Heart left ventricle (tissue), 16 donors: Measurements from ENCODE around the gene IL17REL. TPM values are rescaled to one million over a fixed set of nuclear protein-coding genes. Genes with fewer than 3 reads are reported as not detected.
A peak's percentile ranks its signal among the peaks of the same experiment; 100 is the strongest.

Experiments used
- ATAC-seq, 4 donors: fragments of 200-7000 bp; cut with Tn5 transposase; one replicate each; pipeline ENCODE4 v1.9.1; 2020 to 2022; ENCODE audit warnings: moderate library complexity in 4 of 4, mild to moderate bottlenecking in 3 of 4, moderate number of reproducible peaks in 1 of 4
- DNase-seq, 5 donors: peaks; one replicate each; pipeline ENCODE4 v3.0.0-alpha.2; 2020
- H3K27ac ChIP-seq, 12 donors: fragments of 200-600 bp; sonication (generic) in 4 of 12; one replicate each; pipeline versions ENCODE4 v1.5.0 to v1.8.0; 2016 to 2022; ENCODE audit warnings: mild to moderate bottlenecking in 2 of 12
- H3K27me3 ChIP-seq, 9 donors: fragments of 200-600 bp; sonication (generic) in 2 of 9; one replicate each; pipeline versions ENCODE4 v1.5.1 to v1.8.0; 2016 to 2022; ENCODE audit warnings: mild to moderate bottlenecking in 3 of 9
- H3K36me3 ChIP-seq, 9 donors: fragments of 200-600 bp; sonication (generic) in 2 of 9; one replicate each; pipeline versions ENCODE4 v1.5.0 to v1.8.0; 2018 to 2022; ENCODE audit warnings: mild to moderate bottlenecking in 2 of 9
- H3K4me1 ChIP-seq, 12 donors: fragments of 200-600 bp; sonication (generic) in 4 of 12; one replicate each; pipeline versions ENCODE4 v1.5.0 to v1.8.0; 2016 to 2022; ENCODE audit warnings: mild to moderate bottlenecking in 3 of 12
- H3K4me3 ChIP-seq, 12 donors: fragments of 200-600 bp; sonication (generic) in 4 of 12; one replicate each; pipeline versions ENCODE4 v1.5.0 to v1.8.0; 2017 to 2022; ENCODE audit warnings: mild to moderate bottlenecking in 9 of 12, moderate library complexity in 4 of 12
- H3K9me3 ChIP-seq, 12 donors: fragments of 200-600 bp; sonication (generic) in 4 of 12; one replicate each; pipeline versions ENCODE4 v1.5.0 to v1.8.0; 2016 to 2022; ENCODE audit warnings: mild to moderate bottlenecking in 1 of 12
- CTCF ChIP-seq, 12 donors: fragments of 200-600 bp; sonication (generic) in 4 of 12; IDR thresholded peaks; one replicate each; pipeline versions ENCODE4 v1.5.0 to v1.8.0; 2018 to 2022; ENCODE audit warnings: antibody characterized with exemption in 12 of 12, mild to moderate bottlenecking in 5 of 12
- POLR2A ChIP-seq, 2 donors: fragments of 450-650 bp; IDR thresholded peaks; one replicate each; pipeline ENCODE4 v1.6.1; 2017; ENCODE audit warnings: antibody characterized with exemption in 2 of 2, mild to moderate bottlenecking in 2 of 2, moderate library complexity in 2 of 2
- WGBS, 4 donors: extraction: QIAGEN DNeasy Blood & Tissue Kit in 2 of 4; methylation state at CpG; one replicate each; pipeline versions ENCODE4 v1.1.5 to v1.1.7; 2013 to 2018; 5-methylcytosine and 5-hydroxymethylcytosine counted together
- intact Hi-C, 10 donors: fragments of 100-400 bp; cut with DNase I; formaldehyde crosslinking; loops; one replicate each; pipeline versions ENCODE4 v1.11.1 to v1.14.2; 2022
- polyA plus RNA-seq, 2 donors: library from polyadenylated mRNA; stranded (reverse); fragments of 200-250 nt; gene quantifications; one replicate each; pipeline ENCODE4 v1.2.3, GENCODE V29; 2013
- total RNA-seq, 9 donors: library from RNA; depleted of rRNA in 2 of 9; stranded (reverse); fragments of >200 nt in 2 of 9; fragmentation: NEBNext Ultra II Directional in 3 of 9; extraction: Animal tissue kit (Norgen Biotek cat#: 25700) in 3 of 9; gene quantifications; one replicate each; pipeline versions ENCODE4 v1.1.0 to v1.2.4, GENCODE V29; 2016 to 2023
- donor health status: ischemic (EF 13 %, LVEDD 7.1; RV severe dilation, severe dysfunction).
- donor health status: healthy with polysubstance abuse.
- donor health status: DM: no; HTN: yes; CAD: no.
- donor health status: DM: no; HTN: no; CAD: no.
- donor health status: ischemic (EF 25% LVEDD 6.9; RV normal size, moderate dysfunction).
- donor health status: ischemic (EF 25% LVEDD 5.7; RV mildly dilated, moderate dysfunction).
- donor health status: healthy.
- donor health status: DM: yes; HTN: yes; CAD: no.
- donor health status: ischemic (EF 35%, LVEDD 5.7; RV mildly dilated, moderate dysfunction).
- donor health status: nonischemic (EF 11% LVEDD 7.7; RV severe dilation, severe dysfunction).
- donor health status: DM: yes; HTN: yes; CAD: no.
- donor health status: PGD.
- donor health status: ischemic (EF 29% LVEDD 5.4; RV normal size, mild dysfunction).
- donor health status: nonischemic (EF 23%, LVEDD 6.1; RV moderate dilation, normal function).

IL17REL gene
- total and polyA plus RNA-seq, 11 donors: not detected

- 6 to 38% (median 9%) methylated on average over 11 to 102 of the region's 102 CpGs for WGBS, 4 donors
- Histone ChIP-seq H3K9me3 (peaks cover 0 to 9% (median 5%) of the 10 kb centered on the region in 12 donors), H3K4me1 (peaks cover 0 to 18% (median 9%) of the 10 kb centered on the region in 12 donors), H3K27ac (no peak within 1 kb of the TSS), H3K36me3 (no peaks in the 10 kb centered on the region), H3K4me3 (peak within 1 kb of the TSS in 6 of 12 donors; percentile 10 to 27 (median 23)), H3K27me3 (peaks cover 9 to 37% (median 25%) of the 10 kb centered on the region in 9 donors)
- TF ChIP-seq POLR2A (IDR thresholded peaks at IDR 0.05) (no peak), CTCF (IDR thresholded peaks at IDR 0.05) (no peak)
- intact Hi-C loops: no loop called here
- peak in 1 of 5 donors; percentile 18 for DNase-seq
- no peak for ATAC-seq
These were observed 45.7 kb upstream of the IL17REL start, which contains the start of gene TTLL8 for GRCh38 chr22:50058061-50058905. Gene TTLL8, minus strand, starts transcription at chr22:50058298.

- H3K36me3 ChIP-seq: no peaks in the 10 kb centered on the region
- no peak overlapping the region for H3K4me3 ChIP-seq
- intact Hi-C loops: no loop called here
- H3K27me3 ChIP-seq: peaks cover 9 to 37% (median 25%) of the 10 kb centered on the region in 9 donors
- no peak overlapping the region for H3K27ac ChIP-seq
- no peak for TF ChIP-seq CTCF (IDR thresholded peaks at IDR 0.05)
- TF ChIP-seq POLR2A (IDR thresholded peaks at IDR 0.05): no peak
- peaks cover 0 to 17% (median 11%) of the 10 kb centered on the region in 12 donors for H3K9me3 ChIP-seq
- WGBS, 4 donors: 81 to 88% (median 86%) methylated on average over 13 to 14 of the region's 14 CpGs
- peaks cover 0 to 18% (median 9%) of the 10 kb centered on the region in 12 donors for H3K4me1 ChIP-seq
- DNase-seq (peak in 1 of 5 donors; percentile 14), ATAC-seq (no peak)
These were observed 44.9 kb upstream of the IL17REL start for GRCh38 chr22:50057278-50058060.

GRCh38 chr22:50056214-50056972 is 43.8 kb upstream of the IL17REL start:
- ATAC-seq: no peak
- peaks cover 9 to 32% (median 25%) of the 10 kb centered on the region in 9 donors for H3K27me3 ChIP-seq
- peak in 1 of 5 donors; percentile 5 for DNase-seq
- no peaks in the 10 kb centered on the region for H3K36me3 ChIP-seq
- intact Hi-C loops: no loop called here
- WGBS, 4 donors: 70 to 73% (median 73%) methylated on average over 28 to 34 of the region's 34 CpGs
- H3K27ac ChIP-seq: no peak overlapping the region
- H3K4me1 ChIP-seq: peaks cover 0 to 18% (median 9%) of the 10 kb centered on the region in 12 donors
- H3K4me3 ChIP-seq: no peak overlapping the region
- peaks cover 0 to 21% (median 11%) of the 10 kb centered on the region in 12 donors for H3K9me3 ChIP-seq
- TF ChIP-seq POLR2A (IDR thresholded peaks at IDR 0.05) (no peak), CTCF (IDR thresholded peaks at IDR 0.05) (no peak)
